CD4-positive, alpha-beta T cell (primary cell): ENCODE data around the gene ZNF691. TPM values are rescaled to one million over a fixed set of nuclear protein-coding genes. Genes with fewer than 3 reads are reported as not detected.
A peak's percentile ranks its signal among the peaks of the same experiment; 100 is the strongest.

ENCODE experiments used
- ATAC-seq: fragments of 200-7000 bp; cut with Tn5 transposase; one replicate; pipeline ENCODE4 v1.10.0; 2022; ENCODE audit warnings: mild to moderate bottlenecking; ENCODE audit not compliant: poor library complexity
- CTCF ChIA-PET: fragments of 350-600 bp; sonication (Branson Sonifier 250); formaldehyde crosslinking; loops from one replicate; lab custom pipeline; 2021; ENCODE audit warnings: antibody characterized with exemption, inconsistent platforms; lab: Charles Lee
- POLR2A ChIA-PET: fragments of 350-600 bp; sonication (Branson Sonifier 250); formaldehyde crosslinking; loops from one replicate; lab custom pipeline; 2021; ENCODE audit warnings: antibody characterized with exemption, inconsistent platforms; lab: Charles Lee
- DNase-seq, 14 experiments: peaks; one replicate each; pipeline ENCODE4 v3.0.0-alpha.2; 2013 to 2020; ENCODE audit warnings: mixed read lengths in 2 of 14
- H3K27ac ChIP-seq, 2 donors: one replicate each; pipeline versions ENCODE4 v1.5.1 to v1.7.0; 2013; ENCODE audit warnings: low read length in 2 of 2, low read depth in 1 of 2, mild to moderate bottlenecking in 1 of 2
- H3K27me3 ChIP-seq, 2 experiments: 1 replicate in 1 of 2; 2 replicates in 1 of 2; pipeline versions ENCODE4 v1.6.1 to v1.7.0; 2013; ENCODE audit warnings: low read length in 2 of 2, control low read depth in 1 of 2, mild to moderate bottlenecking in 1 of 2, moderate library complexity in 1 of 2; ENCODE audit not compliant: insufficient read depth in 2 of 2, control insufficient read depth in 1 of 2
- H3K36me3 ChIP-seq: one replicate; pipeline ENCODE4 v1.6.1; 2013; ENCODE audit warnings: low read length, control low read depth; ENCODE audit not compliant: insufficient read depth
- H3K4me1 ChIP-seq: one replicate; pipeline ENCODE4 v1.6.1; 2013; ENCODE audit warnings: low read length, control low read depth; ENCODE audit not compliant: insufficient read depth
- H3K4me3 ChIP-seq: one replicate; pipeline ENCODE4 v1.5.1; 2013; ENCODE audit warnings: mild to moderate bottlenecking, low read length, moderate library complexity
- H3K9me3 ChIP-seq, 2 experiments: 1 replicate in 1 of 2; 2 replicates in 1 of 2; pipeline versions ENCODE4 v1.6.1 to v1.7.0; 2013; ENCODE audit warnings: low read length in 2 of 2, mild to moderate bottlenecking in 2 of 2, control low read depth in 1 of 2, moderate library complexity in 1 of 2; ENCODE audit not compliant: control insufficient read depth in 1 of 2, insufficient read depth in 1 of 2
- H3K27ac Mint-ChIP-seq: one replicate; pipeline ENCODE4 v1.8.0; 2020; ENCODE audit warnings: mixed read lengths
- H3K27me3 Mint-ChIP-seq: one replicate; pipeline ENCODE4 v1.8.0; 2021; ENCODE audit warnings: mixed read lengths
- H3K36me3 Mint-ChIP-seq: one replicate; pipeline ENCODE4 v1.8.0; 2021; ENCODE audit warnings: low read depth, mixed read lengths
- H3K4me1 Mint-ChIP-seq: one replicate; pipeline ENCODE4 v1.8.0; 2021; ENCODE audit warnings: low read depth, mixed read lengths
- H3K4me3 Mint-ChIP-seq: one replicate; pipeline ENCODE4 v1.8.0; 2020; ENCODE audit warnings: mild to moderate bottlenecking, mixed read lengths
- H3K9me3 Mint-ChIP-seq: one replicate; pipeline ENCODE4 v1.8.0; 2020; ENCODE audit warnings: mixed read lengths
- CTCF ChIP-seq: fragments of 200-600 bp; IDR thresholded peaks from one replicate; pipeline ENCODE4 v1.8.0; 2022; ENCODE audit warnings: antibody characterized with exemption, mild to moderate bottlenecking
- intact Hi-C, 2 experiments: fragments of 100-400 bp; cut with DNase I in 1 of 2; cut with micrococcal nuclease in 1 of 2; formaldehyde crosslinking; loops; one replicate each; pipeline versions ENCODE4 v1.15.1 to v1.9.0; 2023 to 2025; cut with DNase I, micrococcal nuclease
- total RNA-seq, 174 experiments: library from RNA in 2 of 174; stranded (reverse) in 2 of 174; gene quantifications; one replicate each; pipeline ENCODE4 v1.2.3 and lab custom pipeline; 2021 to 2026

The ZNF691 gene
- total RNA-seq, 2 experiments from 2014 or later: 1.2 to 1.7 TPM

GRCh38 chr1:42816585-42817439, 29.6 kb upstream of the ZNF691 start, which contains the start of the genes ERMAP and SVBP:
ERMAP (plus strand) TSS chr1:42817122; CDS start chr1:42830449, 13,327 bp downstream.
SVBP (minus strand) TSS chr1:42817397; CDS start chr1:42816544, 853 bp downstream.
- ATAC-seq: peak; percentile 88
- Histone ChIP-seq H3K27me3 (no peaks in the 10 kb centered on the region), H3K36me3 (no peaks in the 10 kb centered on the region), H3K9me3 (no peaks in the 10 kb centered on the region), H3K4me1 (peaks cover 10% of the 10 kb centered on the region), H3K27ac (peak within 1 kb of the TSS; percentile 77 to 79), H3K4me3 (peak within 1 kb of the TSS; percentile 78)
- no peaks in the 10 kb centered on the region for H3K9me3 Mint-ChIP-seq
- peak; percentile 86 to 98 (median 94) for DNase-seq
- peaks cover 22% of the 10 kb centered on the region for H3K36me3 Mint-ChIP-seq
- peaks cover 27% of the 10 kb centered on the region for H3K4me1 Mint-ChIP-seq
- H3K27me3 Mint-ChIP-seq: no peaks in the 10 kb centered on the region
- CTCF ChIA-PET: interaction anchor here (0.6 to 3.4 kb wide), 6 partner anchors 30 to 257 kb away, joined by 3 to 20 read pairs (median 3); partner anchors contain the start of gene ZNF691
- peak within 1 kb of the TSS; percentile 96 for H3K4me3 Mint-ChIP-seq
- POLR2A ChIA-PET: interaction anchor here (0.9 to 3.3 kb wide), 11 partner anchors 10 to 483 kb away, joined by 3 to 53 read pairs (median 4); partner anchors contain the start of genes C1orf50, P3H1, PPIH and YBX1
- no peak for TF ChIP-seq CTCF
- H3K27ac Mint-ChIP-seq: peak within 1 kb of the TSS; percentile 89
- intact Hi-C loops: loop anchor here (1.0 to 10.0 kb wide), 8 partner anchors 29 to 1128 kb away; partner anchors contain the start of genes C1orf50 (in 2 of the 2), P3H1 (in 2 of the 2), ZNF691 (in 2 of the 2) and CFAP57 (in 1 of the 2)

- Mint-ChIP-seq H3K4me3 (peak overlapping the region; percentile 87), H3K4me1 (peaks cover 27% of the 10 kb centered on the region), H3K9me3 (no peaks in the 10 kb centered on the region), H3K36me3 (peaks cover 20% of the 10 kb centered on the region), H3K27ac (peak overlapping the region; percentile 89), H3K27me3 (no peaks in the 10 kb centered on the region)
- Histone ChIP-seq H3K27ac (no peak overlapping the region), H3K4me1 (peaks cover 10% of the 10 kb centered on the region), H3K9me3 (no peaks in the 10 kb centered on the region), H3K36me3 (no peaks in the 10 kb centered on the region), H3K27me3 (no peaks in the 10 kb centered on the region), H3K4me3 (peak overlapping the region; percentile 78)
- ChIA-PET CTCF (interaction anchor here (0.9 to 3.4 kb wide), 5 partner anchors 29 to 256 kb away, joined by 3 to 20 read pairs (median 3); partner anchors contain the start of gene ZNF691), POLR2A (interaction anchor here (0.9 to 3.3 kb wide), 7 partner anchors 15 to 136 kb away, joined by 3 to 53 read pairs (median 4); partner anchors contain the start of genes C1orf50, P3H1, YBX1 and ZNF691)
- DNase-seq: no peak
- TF ChIP-seq CTCF: no peak
- ATAC-seq: no peak
- intact Hi-C loops: loop anchor here (1.0 to 10.0 kb wide), 7 partner anchors 29 to 1127 kb away; partner anchors contain the start of genes ZNF691 (in 2 of the 2), C1orf50 (in 1 of the 2), CFAP57 (in 1 of the 2) and EBNA1BP2 (in 1 of the 2)
Measured at GRCh38 chr1:42817440-42817767, 29.0 kb upstream of the ZNF691 start.

- peaks cover 10% of the 10 kb centered on the region for H3K4me1 ChIP-seq
- H3K4me3 ChIP-seq: no peak overlapping the region
- Mint-ChIP-seq H3K9me3 (no peaks in the 10 kb centered on the region), H3K4me1 (peaks cover 27% of the 10 kb centered on the region), H3K27me3 (no peaks in the 10 kb centered on the region), H3K4me3 (peak overlapping the region; percentile 87), H3K27ac (peak overlapping the region; percentile 89), H3K36me3 (peaks cover 19% of the 10 kb centered on the region)
- ATAC-seq (no peak), DNase-seq (no peak)
- H3K27ac ChIP-seq: no peak overlapping the region
- ChIA-PET POLR2A (interaction anchor here (0.9 to 3.3 kb wide), 7 partner anchors 15 to 136 kb away, joined by 3 to 53 read pairs (median 4); partner anchors contain the start of genes C1orf50, P3H1, YBX1 and ZNF691), CTCF (interaction anchor here (0.7 to 3.4 kb wide), 5 partner anchors 13 to 256 kb away, joined by 3 to 20 read pairs (median 3); partner anchors contain the start of gene ZNF691)
- no peaks in the 10 kb centered on the region for H3K27me3 ChIP-seq
- no peaks in the 10 kb centered on the region for H3K36me3 ChIP-seq
- intact Hi-C loops: loop anchor here (1.0 to 10.0 kb wide), 7 partner anchors 28 to 1127 kb away; partner anchors contain the start of genes ZNF691 (in 2 of the 2), C1orf50 (in 1 of the 2), CFAP57 (in 1 of the 2) and EBNA1BP2 (in 1 of the 2)
- H3K9me3 ChIP-seq: no peaks in the 10 kb centered on the region
- TF ChIP-seq CTCF: no peak
Measured at GRCh38 chr1:42817976-42818375, 28.4 kb upstream of the ZNF691 start.
